Rectal smooth muscle tissue (tissue), 1 donor: ENCODE measurements around the gene NR1I3.

Source experiments
- H3K27ac ChIP-seq: one replicate; pipeline ENCODE4 v1.7.0; 2013; ENCODE audit warnings: low read depth, low read length, inconsistent platforms
- H3K27me3 ChIP-seq: one replicate; pipeline ENCODE4 v1.7.0; 2013; ENCODE audit warnings: low read length; ENCODE audit not compliant: control insufficient read depth, insufficient read depth
- H3K36me3 ChIP-seq: one replicate; pipeline ENCODE4 v1.7.0; 2013; ENCODE audit warnings: low read length; ENCODE audit not compliant: control insufficient read depth, insufficient read depth
- H3K4me1 ChIP-seq: one replicate; pipeline ENCODE4 v1.7.0; 2013; ENCODE audit warnings: low read length; ENCODE audit not compliant: control insufficient read depth, insufficient read depth
- H3K4me3 ChIP-seq: one replicate; pipeline ENCODE4 v1.7.0; 2013; ENCODE audit warnings: low read length
- H3K9ac ChIP-seq: one replicate; pipeline ENCODE4 v1.7.0; 2013; ENCODE audit warnings: low read length

NR1I3 gene, protein sequence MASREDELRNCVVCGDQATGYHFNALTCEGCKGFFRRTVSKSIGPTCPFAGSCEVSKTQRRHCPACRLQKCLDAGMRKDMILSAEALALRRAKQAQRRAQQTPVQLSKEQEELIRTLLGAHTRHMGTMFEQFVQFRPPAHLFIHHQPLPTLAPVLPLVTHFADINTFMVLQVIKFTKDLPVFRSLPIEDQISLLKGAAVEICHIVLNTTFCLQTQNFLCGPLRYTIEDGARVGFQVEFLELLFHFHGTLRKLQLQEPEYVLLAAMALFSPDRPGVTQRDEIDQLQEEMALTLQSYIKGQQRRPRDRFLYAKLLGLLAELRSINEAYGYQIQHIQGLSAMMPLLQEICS

DNA sequence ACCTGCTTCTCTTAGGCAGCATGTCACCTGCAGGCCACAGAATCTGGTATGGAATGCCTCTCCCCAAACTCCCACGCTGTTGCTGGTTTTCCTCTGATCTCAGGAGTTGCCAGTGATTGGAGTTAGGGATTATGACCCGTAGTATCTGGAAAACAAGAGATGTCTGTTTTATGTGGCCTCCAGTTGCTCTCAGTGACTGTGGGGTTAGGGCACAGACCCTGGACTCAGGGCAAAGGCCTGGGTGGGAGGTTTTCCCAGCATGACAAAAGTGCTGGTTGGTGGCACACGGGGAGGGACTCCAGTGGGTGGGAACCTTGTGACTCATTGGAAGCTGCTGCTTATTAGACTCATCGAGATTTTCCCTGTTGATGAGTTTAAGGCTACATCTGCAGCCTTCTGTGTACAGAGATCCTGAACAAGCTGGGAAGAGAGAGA is at the start of gene NR1I3:
TSS of gene NR1I3 (minus strand) at position 165 of the 435 bp plus-strand sequence. CDS start 1,638 bp downstream, outside the sequence.
- H3K4me3 ChIP-seq, result no peak within 1 kb of the TSS
- no peak within 1 kb of the TSS for H3K27ac ChIP-seq
- no peaks in the 10 kb centered on the region for H3K27me3 ChIP-seq
- no peak within 1 kb of the TSS for H3K9ac ChIP-seq
- no peaks in the 10 kb centered on the region for H3K36me3 ChIP-seq
- H3K4me1 ChIP-seq, result no peaks in the 10 kb centered on the region

DNA sequence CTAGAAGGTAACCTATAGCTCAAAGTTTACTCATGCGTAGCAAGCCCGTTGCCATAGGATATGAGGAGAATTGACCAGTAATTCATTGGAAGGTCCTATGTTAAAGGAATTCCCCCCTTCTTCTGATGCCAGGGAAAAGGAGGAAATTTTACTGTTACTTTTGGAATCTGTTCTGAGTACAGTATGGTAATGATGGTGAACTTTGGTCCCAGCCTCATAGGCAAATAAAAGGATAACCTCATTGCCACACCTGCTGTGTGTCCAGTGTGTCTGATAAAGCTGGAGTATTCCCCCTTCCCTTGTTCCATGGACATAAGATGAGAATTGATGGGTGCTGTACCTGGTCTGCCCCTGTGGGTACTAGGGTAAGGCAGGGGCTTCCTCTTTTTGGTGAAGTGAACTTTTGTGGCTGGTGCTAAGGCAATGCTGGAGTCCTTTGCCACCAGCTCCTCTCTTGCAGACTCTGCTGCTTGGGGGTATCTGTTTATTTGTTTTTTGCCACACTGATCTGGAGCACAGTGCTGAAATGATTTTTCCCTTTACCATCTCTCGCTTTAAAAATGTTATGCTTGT is 49.6 kb upstream of the NR1I3 start:
- H3K36me3 ChIP-seq, result no peaks in the 10 kb centered on the region
- no peak overlapping the region for H3K9ac ChIP-seq
- no peak overlapping the region for H3K27ac ChIP-seq
- H3K27me3 ChIP-seq, result no peaks in the 10 kb centered on the region
- no peaks in the 10 kb centered on the region for H3K4me1 ChIP-seq
- H3K4me3 ChIP-seq, result no peak overlapping the region

DNA sequence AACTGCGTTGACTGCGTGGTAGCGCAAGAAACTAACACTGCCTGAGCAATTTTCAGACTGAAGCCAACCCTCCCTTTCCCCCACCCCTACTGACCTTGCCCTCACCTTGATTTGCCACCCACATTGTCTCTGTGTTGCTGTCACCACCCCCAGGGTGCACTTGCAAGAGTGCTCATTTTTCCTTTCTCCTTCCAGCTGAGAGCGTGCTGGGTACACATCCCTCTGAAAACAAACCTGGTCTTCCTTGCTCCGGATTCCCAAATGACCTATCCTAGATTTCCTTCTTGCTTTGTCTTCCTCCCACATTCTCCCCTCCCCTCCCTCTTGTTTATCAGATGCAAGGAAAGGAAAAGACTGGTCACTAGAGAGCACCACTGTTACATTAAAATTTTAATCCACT is 47.5 kb upstream of the NR1I3 start:
- Histone ChIP-seq H3K4me3 (no peak overlapping the region), H3K36me3 (no peaks in the 10 kb centered on the region), H3K27ac (no peak overlapping the region), H3K4me1 (no peaks in the 10 kb centered on the region), H3K9ac (no peak overlapping the region), H3K27me3 (no peaks in the 10 kb centered on the region)

DNA sequence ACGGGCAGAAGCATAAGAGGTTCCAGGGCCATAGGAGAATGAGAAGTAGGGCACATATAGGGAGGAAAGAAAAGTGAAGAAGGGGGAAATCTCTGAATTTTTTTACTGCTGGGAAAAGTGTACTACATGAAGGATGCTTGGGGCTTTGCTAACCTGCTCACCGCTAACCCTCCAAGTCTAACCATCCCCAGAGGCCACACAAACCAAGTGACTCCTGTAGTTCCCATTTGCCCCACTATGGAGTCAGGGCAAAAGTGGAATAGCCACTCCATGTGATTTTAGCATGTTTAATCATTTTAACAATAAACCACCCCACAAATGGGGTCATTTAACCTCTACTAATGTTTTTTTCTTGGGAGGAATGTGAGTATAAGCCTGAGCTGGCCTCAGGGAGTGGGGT is 47.1 kb upstream of the NR1I3 start:
- Histone ChIP-seq H3K4me1 (no peaks in the 10 kb centered on the region), H3K4me3 (no peak overlapping the region), H3K27me3 (no peaks in the 10 kb centered on the region), H3K27ac (no peak overlapping the region), H3K9ac (no peak overlapping the region), H3K36me3 (no peaks in the 10 kb centered on the region)

DNA sequence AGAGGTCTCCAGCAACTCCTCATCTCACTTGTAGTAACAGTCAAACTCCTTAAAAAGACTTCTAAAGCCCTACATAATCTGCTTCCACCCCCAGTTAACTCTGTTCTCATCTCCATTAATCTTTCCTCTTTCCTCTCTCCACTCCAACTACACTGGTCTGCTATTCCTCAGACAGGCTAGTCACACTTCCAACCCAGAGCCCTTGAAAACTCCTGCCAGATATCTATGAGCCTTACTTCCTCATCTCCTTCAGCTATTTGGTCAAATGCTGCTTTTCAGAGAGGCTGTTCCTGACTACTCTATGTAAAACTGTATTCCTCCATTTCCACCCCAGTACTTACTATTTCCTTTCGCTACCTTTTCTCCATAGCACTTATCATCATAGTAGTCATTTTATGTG is 45.0 kb upstream of the NR1I3 start:
- Histone ChIP-seq H3K4me3 (no peak overlapping the region), H3K27ac (no peak overlapping the region), H3K9ac (no peak overlapping the region), H3K36me3 (no peaks in the 10 kb centered on the region), H3K4me1 (no peaks in the 10 kb centered on the region), H3K27me3 (no peaks in the 10 kb centered on the region)

DNA sequence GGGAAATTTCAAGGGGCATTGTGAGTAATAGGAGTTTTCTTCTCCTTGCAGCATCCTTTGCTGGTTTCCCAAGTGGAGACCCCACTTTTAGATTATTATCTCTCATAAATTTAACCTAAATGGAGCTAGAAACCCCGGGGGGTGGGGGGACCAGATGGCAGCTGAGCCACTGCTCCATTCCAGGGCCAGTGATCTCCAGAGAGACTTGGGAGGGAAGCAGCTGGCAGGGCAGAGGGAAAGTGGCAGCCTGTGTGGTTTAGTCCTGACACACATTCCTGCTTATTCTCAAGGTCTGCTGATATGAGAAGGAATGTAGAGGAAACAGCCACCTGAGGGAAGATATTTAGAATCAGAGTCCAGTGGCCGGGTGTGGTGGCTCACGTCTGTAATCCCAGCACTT is 36.9 kb upstream of the NR1I3 start:
- Histone ChIP-seq H3K27me3 (no peaks in the 10 kb centered on the region), H3K4me1 (no peaks in the 10 kb centered on the region), H3K9ac (no peak overlapping the region), H3K36me3 (no peaks in the 10 kb centered on the region), H3K4me3 (no peak overlapping the region), H3K27ac (no peak overlapping the region)

DNA sequence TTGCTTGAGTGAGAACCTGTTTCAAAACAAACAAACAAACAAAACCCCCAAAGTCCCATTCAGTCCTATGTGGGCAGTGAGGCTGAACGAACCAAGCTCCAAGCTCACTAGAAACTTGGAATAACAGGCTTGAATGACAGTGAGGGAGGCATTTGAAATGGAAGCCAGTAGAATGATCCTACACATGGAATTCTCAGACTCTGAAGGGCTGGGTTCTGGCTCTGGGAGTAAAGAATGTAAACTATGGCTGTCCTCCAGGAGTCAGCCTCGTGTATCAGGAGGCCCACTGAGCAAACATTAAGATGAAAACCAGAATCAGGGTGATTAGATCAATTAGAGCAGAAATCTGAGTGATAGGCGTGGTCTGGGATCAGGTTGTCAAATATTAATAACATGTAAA is 35.4 kb upstream of the NR1I3 start:
- Histone ChIP-seq H3K27me3 (no peaks in the 10 kb centered on the region), H3K27ac (no peak overlapping the region), H3K4me3 (no peak overlapping the region), H3K9ac (no peak overlapping the region), H3K4me1 (no peaks in the 10 kb centered on the region), H3K36me3 (no peaks in the 10 kb centered on the region)

DNA sequence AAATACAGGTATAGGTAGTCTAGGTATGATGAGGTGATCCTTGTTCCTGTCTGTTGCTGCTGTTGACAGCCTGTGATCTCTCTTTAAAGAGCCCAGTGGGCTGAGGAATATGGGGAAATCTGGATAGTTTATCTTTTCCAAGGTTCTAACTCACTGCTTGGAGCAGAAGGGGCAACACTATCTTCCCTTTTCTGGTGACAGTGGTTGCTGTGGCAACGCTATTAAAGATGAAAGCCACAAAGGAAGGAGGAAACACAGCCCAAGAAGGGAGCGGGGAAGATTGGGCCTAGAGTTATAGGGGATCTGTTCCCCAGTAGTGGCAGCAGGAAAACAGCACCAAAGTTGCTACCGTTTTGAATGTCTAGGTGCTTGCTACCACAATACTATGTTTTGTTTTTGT is 29.3 kb upstream of the NR1I3 start:
- H3K9ac ChIP-seq, result no peak overlapping the region
- H3K27ac ChIP-seq, result peak overlapping the region; percentile 63

DNA sequence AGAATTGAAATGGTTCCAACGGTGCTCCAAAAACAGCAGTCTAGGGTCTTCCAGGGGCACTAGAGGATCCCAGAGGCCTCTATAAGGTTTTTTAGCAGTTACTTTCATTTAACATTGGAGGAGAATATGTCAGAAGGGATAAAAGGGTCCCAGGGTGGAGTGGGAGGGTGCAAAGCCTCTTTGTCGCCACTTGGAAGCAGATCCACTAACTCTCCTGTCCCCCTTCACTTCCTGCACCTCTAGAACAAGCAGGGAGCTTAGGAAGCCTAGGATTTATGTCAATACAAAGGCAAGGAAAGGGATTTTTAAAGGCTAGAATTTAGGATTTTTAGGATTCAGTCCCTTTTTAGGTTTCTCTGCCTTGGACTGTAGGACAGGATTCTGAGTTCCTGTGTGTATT is 28.8 kb upstream of the NR1I3 start:
- Histone ChIP-seq H3K36me3 (no peaks in the 10 kb centered on the region), H3K27ac (peak overlapping the region; percentile 63), H3K27me3 (no peaks in the 10 kb centered on the region), H3K9ac (no peak overlapping the region), H3K4me1 (peaks cover 14% of the 10 kb centered on the region), H3K4me3 (no peak overlapping the region)

More for the DNA sequence above, 29.3 kb upstream of the NR1I3 start:
- peaks cover 14% of the 10 kb centered on the region for H3K4me1 ChIP-seq
- no peaks in the 10 kb centered on the region for H3K27me3 ChIP-seq
- H3K36me3 ChIP-seq, result no peaks in the 10 kb centered on the region
- no peak overlapping the region for H3K4me3 ChIP-seq

DNA sequence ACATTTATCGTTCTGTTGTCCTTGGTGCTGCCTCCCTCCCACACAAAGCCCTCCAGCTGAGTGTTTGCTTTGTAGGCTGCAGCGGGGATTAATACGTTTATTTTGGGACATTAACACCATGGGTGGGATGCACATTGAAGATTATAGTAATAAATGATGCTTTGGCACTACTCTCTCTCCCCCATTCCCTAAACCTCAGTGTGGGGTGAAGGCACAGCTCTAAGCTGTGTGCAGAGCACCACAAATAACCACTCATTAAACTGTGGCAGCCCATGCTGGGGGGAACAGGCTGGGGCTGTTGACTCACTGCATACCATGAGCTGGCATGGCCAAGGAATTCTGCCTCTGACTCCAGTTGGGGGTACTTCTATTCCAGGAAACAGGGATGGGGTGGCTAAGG is 28.2 kb upstream of the NR1I3 start:
- H3K9ac ChIP-seq, result no peak overlapping the region
- H3K27me3 ChIP-seq, result no peaks in the 10 kb centered on the region
- H3K36me3 ChIP-seq, result no peaks in the 10 kb centered on the region
- H3K4me1 ChIP-seq, result peaks cover 16% of the 10 kb centered on the region
- H3K27ac ChIP-seq, result peak overlapping the region; percentile 63
- no peak overlapping the region for H3K4me3 ChIP-seq

DNA sequence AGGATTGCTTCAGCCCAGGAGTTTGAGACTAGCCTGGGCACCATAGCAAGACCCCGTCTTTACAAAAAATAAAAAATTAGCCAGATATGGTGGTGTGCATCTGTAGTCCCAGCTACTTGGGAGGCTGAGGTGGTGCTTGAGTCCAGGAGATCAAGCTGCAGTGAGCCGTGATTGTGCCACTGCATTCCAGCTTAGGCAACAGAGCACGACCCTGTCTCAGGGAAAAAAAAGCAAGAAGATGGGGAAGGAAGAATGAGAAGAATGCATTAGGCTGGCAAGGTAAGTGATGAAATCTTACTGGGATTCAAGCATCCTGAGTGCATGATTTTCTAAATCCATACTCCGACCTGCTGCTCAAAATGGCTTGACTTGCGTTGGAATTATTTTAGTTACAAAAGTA is 27.3 kb upstream of the NR1I3 start:
- Histone ChIP-seq H3K9ac (no peak overlapping the region), H3K27ac (no peak overlapping the region), H3K4me1 (peaks cover 16% of the 10 kb centered on the region), H3K27me3 (no peaks in the 10 kb centered on the region), H3K36me3 (no peaks in the 10 kb centered on the region), H3K4me3 (no peak overlapping the region)

DNA sequence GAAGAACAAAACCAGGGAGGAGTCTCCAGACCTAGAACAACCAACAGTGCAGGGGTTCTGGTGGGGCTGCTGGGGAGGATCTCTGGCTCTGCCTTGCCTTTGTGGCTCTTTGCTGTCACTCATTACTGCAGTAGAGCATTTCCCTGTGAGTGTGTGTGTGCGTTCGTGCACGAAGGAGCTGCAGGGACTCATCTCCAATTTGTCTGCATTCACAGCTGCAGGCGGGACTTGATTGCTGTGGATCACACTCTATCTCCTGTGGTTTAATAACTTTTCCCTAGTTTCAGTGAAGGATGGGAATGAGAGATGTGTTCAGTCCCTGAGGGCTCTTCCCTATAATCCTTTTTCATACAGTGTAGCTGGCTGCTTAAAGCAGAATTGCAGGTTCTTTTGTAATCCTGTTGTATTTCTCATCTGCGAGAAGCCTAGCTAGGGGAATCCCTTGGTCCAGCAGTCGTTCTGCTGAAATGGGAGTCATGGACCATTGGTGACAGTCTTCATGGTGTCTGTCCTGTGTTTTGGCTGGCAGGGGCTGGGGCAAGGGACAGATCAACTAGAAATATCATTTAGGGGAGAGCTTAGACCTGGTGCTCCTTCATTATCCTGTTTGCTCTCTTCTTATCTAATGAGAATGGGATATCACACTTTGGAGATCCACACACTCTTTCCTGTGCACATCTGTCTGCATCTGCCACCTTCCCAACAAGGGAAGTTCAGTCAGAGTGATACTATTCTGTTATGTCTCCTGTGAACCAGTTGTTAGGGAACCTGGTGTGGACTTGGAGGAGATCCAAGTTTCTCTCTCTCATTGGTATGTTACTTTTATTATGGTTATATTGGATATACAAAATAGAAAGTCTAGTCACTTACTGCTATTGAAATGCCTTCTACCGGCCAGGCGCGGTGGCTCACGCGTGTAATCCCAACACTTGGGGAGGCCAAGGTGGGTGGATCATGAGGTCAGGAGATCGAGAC is 23.5 kb upstream of the NR1I3 start:
- Histone ChIP-seq H3K27ac (peak overlapping the region; percentile 21), H3K9ac (no peak overlapping the region), H3K27me3 (peaks cover 3% of the 10 kb centered on the region), H3K4me3 (no peak overlapping the region), H3K36me3 (no peaks in the 10 kb centered on the region), H3K4me1 (peaks cover 9% of the 10 kb centered on the region)
